Measurements from ENCODE around the gene MTR. TPM values are rescaled to one million over a fixed set of nuclear protein-coding genes. Genes with fewer than 3 reads are reported as not detected.

Gene MTR
- total RNA-seq, 4 donors from 2014 or later, result 9.6 to 33.0 (median 24.8) TPM

DNA sequence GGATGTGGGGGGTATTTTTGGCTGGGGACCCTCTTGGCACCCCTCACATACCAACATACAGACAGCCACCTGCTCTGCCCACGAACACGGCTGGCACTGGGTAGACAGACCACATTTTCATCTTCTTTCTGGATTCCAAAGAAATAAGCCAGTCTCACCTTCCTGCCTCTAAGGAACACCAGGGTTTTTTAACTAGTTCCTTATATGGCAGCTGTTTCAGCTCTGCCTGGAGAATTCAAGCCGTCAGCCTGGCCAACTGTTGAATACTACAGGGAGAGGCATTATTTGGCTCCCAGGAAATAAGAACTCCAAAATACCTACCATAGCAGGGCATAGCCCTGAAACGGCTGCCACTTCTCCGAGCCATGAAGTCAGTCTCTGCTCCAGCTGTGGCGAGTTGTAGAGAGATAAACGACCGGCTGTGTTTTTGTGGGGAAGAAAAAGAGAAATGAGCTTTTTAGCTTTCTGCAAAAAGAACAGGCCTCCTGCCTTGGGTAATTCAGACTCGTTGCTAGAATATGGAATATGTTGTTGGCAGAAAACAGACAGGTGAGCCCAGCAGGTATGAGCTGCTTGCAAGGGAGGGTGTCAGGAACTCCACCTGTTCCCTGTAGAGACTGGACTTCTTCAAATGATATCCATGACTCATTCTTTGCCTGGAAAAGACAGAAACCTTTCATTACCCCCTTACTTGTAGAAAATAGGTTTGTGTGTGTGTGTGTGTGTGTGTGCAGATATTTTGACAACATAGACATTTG is 157.3 kb downstream of the MTR start:
- TF ChIP-seq POLR2A (IDR thresholded peaks at IDR 0.05), result no peak
- TF ChIP-seq CTCF (IDR thresholded peaks at IDR 0.05), result no peak
- no peaks in the 10 kb centered on the region for H3K4me1 ChIP-seq
- no peak overlapping the region for H3K4me3 ChIP-seq
- no peaks in the 10 kb centered on the region for H3K9me3 ChIP-seq
- no peak overlapping the region for H3K27ac ChIP-seq
- no peak for DNase-seq
- no peaks in the 10 kb centered on the region for H3K27me3 ChIP-seq
- no peaks in the 10 kb centered on the region for H3K36me3 ChIP-seq

GRCh38 chr1:236953151-236953700 is 158.1 kb downstream of the MTR start:
- no peak overlapping the region for H3K27ac ChIP-seq
- H3K4me1 ChIP-seq, result no peaks in the 10 kb centered on the region
- no peak overlapping the region for H3K4me3 ChIP-seq
- H3K36me3 ChIP-seq, result no peaks in the 10 kb centered on the region
- no peak for TF ChIP-seq CTCF (IDR thresholded peaks at IDR 0.05)
- no peak for TF ChIP-seq POLR2A (IDR thresholded peaks at IDR 0.05)
- no peaks in the 10 kb centered on the region for H3K27me3 ChIP-seq
- H3K9me3 ChIP-seq, result no peaks in the 10 kb centered on the region
- no peak for DNase-seq

Other genes starting within 250 kb of the MTR start
- gene HEATR1, start 190.8 kb upstream of the MTR start, total RNA-seq, result 10 to 100 TPM; 12.8 to 21.5 (median 18.1) TPM
- 1 to 10 TPM in 1 of 4 donors, not detected in 3; 8.3 TPM for gene ACTN2, start 108.8 kb upstream of the MTR start, total RNA-seq
- gene MT1HL1, start 209.1 kb downstream of the MTR start, total RNA-seq, result not detected
- 1 to 10 TPM in 2 of 4 donors, under 1 TPM in 2; 0.13 to 2.5 (median 0.88) TPM for gene RYR2, start 246.9 kb downstream of the MTR start, total RNA-seq

Data from Peyer's patch (tissue), 4 donors.